H1 (cell line): ENCODE data around the gene NRDE2.

Source experiments
- HDAC2 ChIP-seq, 2 experiments: fragments of 300-600 bp in 1 of 2; sonication (generic) in 1 of 2; IDR thresholded peaks; 2 replicates each; pipeline ENCODE4 v1.6.1; 2011 to 2012; ENCODE audit warnings: low read depth in 2 of 2, low read length in 2 of 2, mild to moderate bottlenecking in 2 of 2, moderate library complexity in 2 of 2, borderline replicate concordance in 1 of 2, inconsistent platforms in 1 of 2
- POLR2A ChIP-seq, 2 experiments: IDR thresholded peaks; 1 replicate in 1 of 2; 2 replicates in 1 of 2; pipeline ENCODE4 v1.6.1; 2011; ENCODE audit warnings: low read depth in 2 of 2, low read length in 2 of 2, mild to moderate bottlenecking in 2 of 2; ENCODE audit errors: control extremely low read depth in 1 of 2
- POLR2AphosphoS5 ChIP-seq: IDR thresholded peaks from 2 replicates; pipeline ENCODE4 v1.6.1; 2011; ENCODE audit warnings: low read depth, low read length
- RAD21 ChIP-seq, 2 experiments: IDR thresholded peaks in 1 of 2; conservative IDR thresholded peaks in 1 of 2; 2 replicates each; pipeline ENCODE4 v1.6.1; 2011; ENCODE audit warnings: low read depth in 2 of 2, low read length in 2 of 2, improper control_type of control experiment in 1 of 2, inconsistent platforms in 1 of 2, mild to moderate bottlenecking in 1 of 2, moderate library complexity in 1 of 2
- TF ChIP-seq, protein P1 (sequence below): IDR thresholded peaks from 2 replicates; pipeline ENCODE4 v1.6.1; 2012; ENCODE audit warnings: inconsistent platforms
- TF ChIP-seq, protein P2 (sequence below), 3 experiments: IDR thresholded peaks; 1 replicate in 2 of 3; 2 replicates in 1 of 3; pipeline versions ENCODE4 v1.5.1 to v1.6.1; 2011; ENCODE audit warnings: low read length in 3 of 3, mild to moderate bottlenecking in 3 of 3, inconsistent platforms in 2 of 3, low read depth in 1 of 3, moderate library complexity in 1 of 3; ENCODE audit not compliant: insufficient read depth in 1 of 3; ENCODE audit errors: control extremely low read depth in 1 of 3

DNA sequence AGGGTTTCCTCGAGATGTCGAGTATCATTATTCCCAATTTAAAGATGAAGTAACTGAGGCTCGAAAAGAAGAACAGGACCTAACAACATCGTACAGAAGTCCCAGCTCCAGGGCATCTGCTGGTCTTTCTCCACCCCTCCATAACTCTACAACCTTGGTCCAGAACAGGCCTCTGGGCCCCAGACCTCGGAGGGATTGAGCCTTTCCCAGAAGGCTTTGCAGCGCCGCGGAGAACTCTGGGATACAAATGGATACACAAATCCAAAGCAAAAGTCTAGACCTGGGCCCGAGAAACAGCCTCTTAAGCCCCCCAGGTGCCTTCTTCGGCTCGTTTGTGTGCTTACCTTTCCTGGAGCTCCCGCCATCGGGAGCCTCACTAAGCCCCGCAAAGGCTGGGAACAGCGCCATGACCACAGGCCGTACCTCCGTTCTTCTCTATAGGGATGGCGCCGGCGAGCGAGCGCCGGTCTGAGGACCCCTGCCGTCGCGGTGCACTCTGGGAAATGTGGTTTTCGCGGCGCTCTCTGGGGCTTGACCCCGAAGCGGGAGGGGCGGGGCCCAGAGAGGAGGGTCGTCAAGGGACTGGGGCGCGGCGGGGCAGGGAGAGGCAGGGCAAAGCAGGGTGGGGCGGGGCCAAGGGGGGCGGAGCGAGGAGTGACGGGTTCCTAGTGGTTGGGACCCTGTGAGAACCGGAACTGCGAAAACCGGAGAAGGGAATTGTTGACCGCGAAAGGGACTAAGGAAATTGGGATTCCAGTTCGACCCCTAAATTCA is at the start of gene NRDE2:
- TF ChIP-seq, protein P1, sequence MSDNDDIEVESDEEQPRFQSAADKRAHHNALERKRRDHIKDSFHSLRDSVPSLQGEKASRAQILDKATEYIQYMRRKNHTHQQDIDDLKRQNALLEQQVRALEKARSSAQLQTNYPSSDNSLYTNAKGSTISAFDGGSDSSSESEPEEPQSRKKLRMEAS: 0 out of 2 replicates have a peak, but pooled peaks have one; percentile 8
- peak; percentile 83 for TF ChIP-seq POLR2AphosphoS5
- TF ChIP-seq RAD21 (IDR thresholded peaks at IDR 0.05 in 1 of 2, conservative IDR thresholded peaks at IDR 0.05 in 1 of 2; ENCODE audit: low read depth in 2 of 2, low read length in 2 of 2): no peak
- TF ChIP-seq, protein P2, sequence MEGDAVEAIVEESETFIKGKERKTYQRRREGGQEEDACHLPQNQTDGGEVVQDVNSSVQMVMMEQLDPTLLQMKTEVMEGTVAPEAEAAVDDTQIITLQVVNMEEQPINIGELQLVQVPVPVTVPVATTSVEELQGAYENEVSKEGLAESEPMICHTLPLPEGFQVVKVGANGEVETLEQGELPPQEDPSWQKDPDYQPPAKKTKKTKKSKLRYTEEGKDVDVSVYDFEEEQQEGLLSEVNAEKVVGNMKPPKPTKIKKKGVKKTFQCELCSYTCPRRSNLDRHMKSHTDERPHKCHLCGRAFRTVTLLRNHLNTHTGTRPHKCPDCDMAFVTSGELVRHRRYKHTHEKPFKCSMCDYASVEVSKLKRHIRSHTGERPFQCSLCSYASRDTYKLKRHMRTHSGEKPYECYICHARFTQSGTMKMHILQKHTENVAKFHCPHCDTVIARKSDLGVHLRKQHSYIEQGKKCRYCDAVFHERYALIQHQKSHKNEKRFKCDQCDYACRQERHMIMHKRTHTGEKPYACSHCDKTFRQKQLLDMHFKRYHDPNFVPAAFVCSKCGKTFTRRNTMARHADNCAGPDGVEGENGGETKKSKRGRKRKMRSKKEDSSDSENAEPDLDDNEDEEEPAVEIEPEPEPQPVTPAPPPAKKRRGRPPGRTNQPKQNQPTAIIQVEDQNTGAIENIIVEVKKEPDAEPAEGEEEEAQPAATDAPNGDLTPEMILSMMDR (IDR thresholded peaks at IDR 0.05; ENCODE audit: control extremely low read depth in 1 of 3, insufficient read depth in 1 of 3, low read depth in 1 of 3, low read length in 3 of 3): no peak
- peak; percentile 64 to 91 for TF ChIP-seq POLR2A (IDR thresholded peaks at IDR 0.05; ENCODE audit: control extremely low read depth in 1 of 2, low read depth in 2 of 2, low read length in 2 of 2)
- 0 out of 4 replicates have a peak, but pooled peaks of 1 of the 2 experiments have one; percentile 70 for TF ChIP-seq HDAC2 (IDR thresholded peaks at IDR 0.05; ENCODE audit: borderline replicate concordance in 1 of 2, low read depth in 2 of 2, low read length in 2 of 2)
